ENCODE data around the gene SVIL. TPM values are rescaled to one million over a fixed set of nuclear protein-coding genes. Genes with fewer than 3 reads are reported as not detected.
"Not testable (repeated sequence)": the region's sequence is repeated elsewhere in the genome, so short reads cannot be mapped to it uniquely, and the experiment has no call there.

Gene SVIL
- polyA plus RNA-seq, 12 donors = 54.5 to 267 (median 193) TPM

DNA sequence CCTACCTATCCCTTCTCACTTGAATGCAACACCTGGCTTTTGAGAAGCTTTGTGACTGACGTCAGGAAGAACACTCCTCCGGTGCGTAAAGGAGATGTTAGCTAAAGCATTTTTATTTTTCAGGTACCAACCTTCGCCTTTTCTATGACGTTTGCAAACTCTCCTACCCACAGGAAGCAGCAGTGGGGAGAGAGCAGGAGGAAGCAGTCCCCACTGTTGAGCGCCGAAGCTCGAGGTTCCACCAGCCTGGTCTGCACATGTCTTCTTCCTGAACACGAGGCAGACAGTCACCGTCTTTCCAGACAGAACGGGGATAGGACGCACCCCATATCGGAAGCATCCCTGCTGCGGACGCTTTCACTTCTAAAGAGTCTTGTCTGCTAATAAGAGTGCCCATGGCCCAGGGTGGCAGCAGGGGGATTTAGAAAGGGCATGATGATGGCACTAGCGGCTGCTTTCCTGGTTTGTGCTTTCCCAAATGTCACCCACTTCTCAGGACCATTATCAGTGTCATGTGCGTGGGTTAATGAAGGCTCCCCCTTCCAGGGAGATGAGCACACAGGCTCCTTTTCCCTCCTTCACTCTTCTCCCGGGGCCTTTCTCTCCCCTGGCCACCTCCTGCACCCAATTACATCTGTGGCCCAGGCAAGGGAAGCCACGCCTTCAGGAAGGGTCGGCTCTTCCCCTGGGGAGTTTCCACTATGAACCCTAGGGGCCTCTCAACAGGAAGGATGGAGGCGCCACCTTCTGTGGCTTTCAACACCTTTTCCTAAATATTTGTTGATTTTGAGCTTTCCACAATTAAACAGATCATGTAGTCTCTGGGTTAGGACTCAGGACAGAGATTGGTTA is 147.5 kb downstream of the SVIL start:
- DNase-seq = not testable (repeated sequence)

- no peak for DNase-seq
Observed at GRCh38 chr10:29486433-29486832, 148.3 kb downstream of the SVIL start.

DNA sequence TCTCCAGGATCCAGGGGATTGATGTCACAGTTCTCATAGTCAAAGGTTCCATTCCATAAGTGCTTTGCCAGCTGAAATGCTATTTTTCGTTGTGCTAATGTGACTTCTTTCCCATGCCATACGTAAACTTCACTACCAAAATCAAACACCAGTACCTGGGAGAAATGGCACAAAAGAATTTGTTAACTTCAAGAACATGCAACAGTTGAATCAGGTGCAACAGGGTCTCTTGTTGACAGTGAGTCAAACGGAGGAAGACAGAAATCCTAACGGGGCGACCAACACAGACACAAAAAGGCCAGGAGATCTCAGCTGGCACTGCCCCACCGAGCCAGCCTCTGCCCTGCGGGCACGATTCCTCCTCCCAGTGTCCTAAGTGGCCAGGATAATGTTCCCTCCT is 150.1 kb downstream of the SVIL start:
- DNase-seq = not testable (repeated sequence)

GRCh38 chr10:29482591-29483431 is 152.0 kb downstream of the SVIL start:
- no peak for DNase-seq

DNA sequence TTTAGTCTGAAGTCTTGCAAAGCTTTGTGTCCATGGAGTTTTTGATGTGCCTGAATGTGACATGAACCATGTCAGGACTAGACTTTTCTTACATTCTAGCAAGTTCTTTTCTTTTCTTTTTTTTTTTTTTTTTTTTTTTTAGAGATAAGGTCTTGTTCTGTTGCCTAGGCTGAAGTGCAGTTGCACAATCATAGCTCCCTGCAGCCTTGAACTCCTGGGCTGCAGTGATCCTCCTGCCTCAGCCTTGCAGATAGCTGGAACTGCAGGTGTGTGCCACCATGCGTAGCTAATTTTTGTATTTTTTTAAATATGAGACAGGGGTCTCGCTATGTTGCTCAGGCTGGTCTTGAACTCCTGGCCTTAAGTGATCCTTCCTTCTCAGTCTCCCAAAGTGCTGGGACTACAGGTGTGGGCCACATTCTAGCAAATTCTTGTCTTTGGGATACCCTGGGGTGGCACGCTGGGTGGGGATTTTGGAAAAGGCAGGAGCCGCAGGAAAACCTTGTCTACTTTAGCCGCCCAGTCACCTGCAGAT is 152.8 kb downstream of the SVIL start:
- DNase-seq = no peak

DNA sequence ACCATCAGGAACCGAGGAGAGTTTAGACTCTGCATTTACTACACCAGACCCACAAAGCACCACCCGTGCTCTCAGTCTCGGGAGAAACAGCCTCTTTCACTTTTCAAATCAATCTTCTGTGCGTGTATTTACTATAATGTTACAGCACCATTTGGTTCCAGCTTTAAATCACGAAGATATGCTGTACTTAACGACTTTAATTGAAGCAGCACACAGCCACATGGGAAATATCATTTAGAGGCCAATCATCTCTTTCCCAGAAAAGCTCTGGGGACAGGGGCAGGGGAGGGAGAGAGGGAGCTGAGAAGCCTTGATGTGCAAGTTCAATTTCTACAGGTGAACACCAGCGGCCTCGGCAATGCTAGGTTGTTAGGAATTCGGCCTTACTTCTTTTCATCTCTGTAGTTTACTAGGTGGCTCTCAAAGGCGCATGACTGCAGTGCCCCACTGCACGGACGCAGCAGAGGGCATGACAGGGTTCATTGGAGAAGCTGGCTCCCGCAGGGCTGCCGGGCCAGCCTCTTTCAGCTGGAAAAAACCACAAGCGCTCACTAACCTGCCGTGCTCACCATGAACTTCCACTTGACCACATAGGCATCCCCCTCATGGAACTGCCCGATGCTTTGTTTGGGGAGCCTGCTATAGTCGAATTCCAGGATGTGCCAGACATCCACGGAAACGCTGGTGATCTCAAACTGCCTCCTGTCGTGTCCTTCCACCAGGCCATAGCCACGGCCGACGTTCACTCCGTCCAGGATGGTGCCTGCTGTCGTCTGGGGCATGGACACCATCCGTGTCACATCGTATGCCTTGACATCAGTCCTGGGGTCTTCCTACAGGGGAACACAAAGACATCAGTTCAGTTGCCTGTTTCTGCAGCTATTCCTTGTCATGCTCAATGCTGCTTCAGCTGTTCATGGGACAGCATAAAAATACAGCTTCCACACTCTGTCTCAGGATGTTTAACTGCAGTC is 154.5 kb downstream of the SVIL start:
- no peak for DNase-seq

GRCh38 chr10:29479081-29479925 is 155.5 kb downstream of the SVIL start:
- DNase-seq = no peak

DNA sequence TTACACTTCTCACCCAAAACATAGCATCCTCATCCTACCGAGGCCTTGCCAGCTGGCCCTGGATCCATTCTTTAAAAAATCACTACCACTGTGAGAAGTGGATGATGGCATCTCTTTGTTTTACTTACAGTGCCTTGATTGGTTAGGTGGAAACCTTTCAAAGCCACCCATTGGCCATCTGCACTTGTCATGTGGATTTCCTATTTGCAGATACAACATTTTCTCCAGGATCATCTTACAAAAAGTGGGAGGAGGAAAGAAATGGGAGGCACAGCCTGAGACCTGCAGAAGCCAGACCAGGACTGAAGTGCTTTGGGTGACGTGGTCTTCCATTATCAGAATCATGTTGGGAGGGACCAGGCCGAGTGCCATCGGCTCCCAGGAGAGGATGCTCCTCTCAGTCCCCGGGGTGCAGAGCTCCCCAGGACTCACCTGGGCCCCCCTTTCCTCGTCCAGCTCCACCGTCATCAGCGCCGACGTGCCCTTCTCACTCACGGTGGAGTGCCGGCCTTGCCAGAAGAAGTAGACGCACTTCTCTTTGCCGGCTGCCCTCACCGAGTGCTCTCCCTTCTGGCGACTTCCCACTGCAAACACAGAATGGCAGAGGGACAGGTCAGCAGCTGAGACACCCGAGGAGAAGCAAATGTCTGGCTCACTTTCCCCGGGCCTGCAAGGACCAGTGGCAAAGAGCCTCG is 161.2 kb downstream of the SVIL start:
- no peak for DNase-seq

DNA sequence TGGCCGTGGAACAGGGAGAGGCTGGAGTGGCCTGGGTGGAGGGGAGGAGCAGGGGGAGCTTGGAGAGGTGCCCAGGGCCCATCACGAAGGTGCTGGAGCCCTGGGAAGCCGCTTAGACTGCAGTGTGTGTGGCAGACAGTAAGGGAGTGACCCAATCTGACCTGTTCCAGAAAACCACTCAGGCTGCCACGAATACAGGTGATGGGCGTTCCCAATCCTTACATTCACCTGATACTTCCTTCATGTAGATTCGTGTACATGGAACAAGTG is 161.7 kb downstream of the SVIL start:
- DNase-seq = no peak

DNA sequence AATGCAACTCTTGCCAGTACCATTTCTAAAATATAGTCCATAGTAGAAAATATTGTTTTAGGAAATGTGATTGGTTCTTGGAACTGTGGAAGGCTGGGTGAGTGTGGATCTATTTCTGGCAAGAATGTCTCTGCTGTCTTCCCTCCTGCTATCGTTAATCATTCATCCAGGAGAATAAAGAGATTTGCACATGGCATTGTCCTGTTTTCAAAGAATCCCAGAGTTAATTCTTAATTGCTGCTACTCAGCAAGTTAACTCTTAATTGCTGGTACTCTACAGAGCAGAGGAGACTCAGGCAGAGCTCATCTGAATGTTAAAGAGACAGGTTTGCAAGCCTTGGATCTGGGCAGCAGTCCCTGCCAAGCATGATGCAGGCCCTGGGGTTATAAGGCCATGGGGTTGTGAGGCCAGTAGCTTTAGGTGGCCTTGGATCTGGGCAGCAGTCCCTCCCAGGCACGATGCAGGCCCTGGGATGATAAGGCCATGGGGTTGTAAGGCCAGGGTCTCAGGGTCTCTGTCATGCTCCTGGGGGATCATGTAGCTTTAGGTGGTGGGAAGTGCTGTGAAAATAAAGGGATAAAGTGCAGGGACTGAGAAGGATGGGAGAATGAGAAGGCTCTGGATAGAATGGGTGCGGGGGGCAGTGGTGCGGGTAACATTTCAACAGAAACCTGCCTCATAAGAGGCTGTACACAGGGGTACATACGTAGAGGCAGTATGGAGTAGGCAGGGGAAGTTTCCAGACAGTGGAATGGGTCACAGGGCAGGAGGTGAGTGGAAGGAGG is 162.3 kb downstream of the SVIL start:
- DNase-seq = no peak

- DNase-seq = no peak
Observed at GRCh38 chr10:29471544-29471859, 163.3 kb downstream of the SVIL start.

DNA sequence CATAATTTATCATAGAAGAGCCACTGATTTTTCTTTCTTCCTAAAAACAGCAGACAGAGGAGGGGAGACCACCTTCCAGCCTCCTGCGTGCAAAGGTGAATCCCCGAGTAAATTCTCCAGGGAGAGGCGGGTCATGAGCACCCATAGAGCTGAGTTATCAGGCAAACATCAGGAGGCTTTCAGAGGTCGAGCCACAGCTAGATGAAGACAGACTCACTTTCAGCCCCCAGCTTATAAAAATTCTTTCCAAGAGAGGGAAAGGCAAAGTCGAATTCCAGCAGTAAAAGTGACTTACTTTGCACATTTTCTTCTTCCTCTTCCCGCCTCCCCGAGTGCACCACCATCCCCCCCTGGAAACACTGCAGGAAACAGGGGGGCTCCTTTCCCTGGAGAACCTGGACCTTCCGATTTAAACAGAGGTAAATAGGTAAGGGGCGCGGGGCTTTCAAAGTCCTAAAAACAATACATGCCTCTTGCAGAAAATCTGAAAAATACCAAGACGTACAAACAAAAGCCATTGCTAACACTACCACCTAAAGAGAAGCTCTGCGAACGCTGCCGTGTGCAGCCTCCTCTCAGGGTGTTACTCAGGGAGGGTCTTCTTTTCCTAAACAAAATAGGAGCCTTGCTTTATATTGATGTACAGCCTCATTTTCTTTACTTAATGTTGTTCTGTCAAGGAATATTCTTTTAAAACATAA is 163.8 kb downstream of the SVIL start:
- no peak for DNase-seq

DNA sequence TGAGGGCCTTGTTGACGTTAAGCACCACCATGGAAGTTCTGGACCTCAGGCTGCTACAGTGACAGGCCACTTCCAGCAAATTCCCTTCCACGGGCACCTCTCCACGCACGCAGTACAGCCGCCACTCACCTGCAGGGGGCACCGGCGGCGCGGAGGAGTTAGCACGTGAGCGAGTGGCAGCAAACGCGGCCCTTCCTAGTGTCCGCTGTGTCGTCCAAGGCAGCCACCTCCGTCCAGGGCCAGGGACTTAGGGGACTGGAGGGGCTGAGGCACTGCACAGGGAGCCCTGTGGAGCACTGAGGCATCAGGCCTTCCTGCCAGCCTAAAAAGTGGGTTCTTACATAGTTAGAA is 164.4 kb downstream of the SVIL start:
- DNase-seq = no peak

- no peak for DNase-seq
Observed at GRCh38 chr10:29469481-29470354, 165.1 kb downstream of the SVIL start.

GRCh38 chr10:29465384-29465783 is 169.4 kb downstream of the SVIL start:
- DNase-seq = no peak

DNA sequence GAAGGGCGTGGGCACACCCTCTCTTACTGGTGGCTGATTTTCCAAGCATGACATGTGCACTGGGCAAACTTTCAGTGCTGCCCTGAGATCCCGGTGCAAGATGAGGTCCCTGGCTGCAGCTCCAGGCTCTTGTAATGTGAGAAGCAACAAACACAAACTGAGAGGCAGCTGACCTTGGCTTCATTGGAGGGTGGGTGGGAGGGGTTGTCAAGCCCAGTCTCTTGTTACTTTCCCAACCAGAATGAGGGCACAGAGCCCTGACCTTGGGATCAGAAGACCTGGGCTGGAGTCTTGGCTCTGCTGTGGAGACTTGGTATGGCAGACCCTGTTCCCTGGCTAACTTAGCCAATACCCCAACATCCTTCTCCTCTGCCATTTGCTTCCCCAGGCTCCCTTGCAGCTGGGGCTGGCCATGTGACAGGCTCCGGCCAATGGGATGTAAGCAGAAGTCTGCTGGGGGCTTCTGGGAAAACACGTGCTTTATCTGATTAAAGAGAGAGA is 170.1 kb downstream of the SVIL start:
- DNase-seq = not testable (repeated sequence)

GRCh38 chr10:29461042-29461441 is 173.7 kb downstream of the SVIL start:
- no peak for DNase-seq

DNA sequence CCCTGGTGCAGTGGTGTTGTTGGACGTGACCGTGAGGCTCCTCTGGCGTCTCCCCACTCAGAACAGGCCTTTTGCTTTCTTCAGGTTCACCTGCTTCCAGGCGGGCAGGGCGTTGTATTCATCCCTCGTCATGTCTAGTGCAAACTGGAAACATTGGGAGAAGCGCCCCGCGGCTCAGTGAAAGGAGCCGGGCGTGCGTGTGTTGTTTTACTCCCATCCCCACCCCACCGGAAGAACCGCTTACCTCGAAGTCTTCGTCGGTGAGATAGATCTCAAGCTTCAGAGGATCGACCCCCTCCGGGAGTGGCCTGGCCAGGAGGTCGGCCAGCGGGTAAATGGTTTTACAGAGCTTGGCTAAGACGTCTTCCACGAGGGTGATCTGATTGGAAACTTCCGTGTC is 176.6 kb downstream of the SVIL start:
- not testable (repeated sequence) for DNase-seq
